ENCODE results near the gene LEF1. TPM values are rescaled to one million over a fixed set of nuclear protein-coding genes. Genes with fewer than 3 reads are reported as not detected.

Gene LEF1
- total RNA-seq, 4 donors from 2014 or later: 1.5 to 2.6 (median 2.4) TPM; not detected in 1

- no peaks in the 10 kb centered on the region for H3K9me3 ChIP-seq
- H3K4me3 ChIP-seq: no peak overlapping the region
- peaks cover 27% of the 10 kb centered on the region for H3K27me3 ChIP-seq
- ATAC-seq: no peak
- no peak overlapping the region for H3K27ac ChIP-seq
- TF ChIP-seq CTCF (IDR thresholded peaks at IDR 0.05) (no peak), EP300 (IDR thresholded peaks at IDR 0.05) (no peak)
- no peaks in the 10 kb centered on the region for H3K4me1 ChIP-seq
- H3K36me3 ChIP-seq: no peaks in the 10 kb centered on the region
- WGBS, 2 donors (ENCODE audit: low coverage in 1 of 2): 68 to 84% methylated on average over 4 to 7 of the region's 7 CpGs
Observed at GRCh38 chr4:108155373-108155772, 13.4 kb downstream of the LEF1 start.

- Histone ChIP-seq H3K9me3 (no peaks in the 10 kb centered on the region), H3K27me3 (peaks cover 16% of the 10 kb centered on the region), H3K27ac (no peak overlapping the region), H3K4me3 (no peak overlapping the region), H3K4me1 (no peaks in the 10 kb centered on the region), H3K36me3 (no peaks in the 10 kb centered on the region)
- TF ChIP-seq CTCF (IDR thresholded peaks at IDR 0.05): no peak
- TF ChIP-seq EP300 (IDR thresholded peaks at IDR 0.05): no peak
- no peak for TF ChIP-seq POLR2A (IDR thresholded peaks at IDR 0.05)
- no peak for TF ChIP-seq POLR2AphosphoS5 (IDR thresholded peaks at IDR 0.05)
- no peak for ATAC-seq
- 78 to 92% methylated on average over 1 of the region's 1 CpG for WGBS, 2 donors (ENCODE audit: low coverage in 1 of 2)
Observed at GRCh38 chr4:108152980-108153379, 15.8 kb downstream of the LEF1 start.

- no peaks in the 10 kb centered on the region for H3K4me1 ChIP-seq
- ATAC-seq: no peak
- no peaks in the 10 kb centered on the region for H3K36me3 ChIP-seq
- H3K27me3 ChIP-seq: peaks cover 5% of the 10 kb centered on the region
- TF ChIP-seq EP300 (IDR thresholded peaks at IDR 0.05): no peak
- TF ChIP-seq POLR2AphosphoS5 (IDR thresholded peaks at IDR 0.05): no peak
- WGBS, 2 donors (ENCODE audit: low coverage in 1 of 2): 65 to 82% methylated on average over 3 of the region's 3 CpGs
- no peaks in the 10 kb centered on the region for H3K9me3 ChIP-seq
- H3K4me3 ChIP-seq: no peak overlapping the region
- H3K27ac ChIP-seq: no peak overlapping the region
Observed at GRCh38 chr4:108149588-108150380, 18.9 kb downstream of the LEF1 start.

GRCh38 chr4:108148316-108148715 lies 20.4 kb downstream of the LEF1 start:
- H3K9me3 ChIP-seq: no peaks in the 10 kb centered on the region
- H3K27me3 ChIP-seq: peaks cover 5% of the 10 kb centered on the region
- no peak for TF ChIP-seq POLR2AphosphoS5 (IDR thresholded peaks at IDR 0.05)
- no peak for TF ChIP-seq EP300 (IDR thresholded peaks at IDR 0.05)
- TF ChIP-seq POLR2A (IDR thresholded peaks at IDR 0.05): no peak
- TF ChIP-seq CTCF (IDR thresholded peaks at IDR 0.05): no peak
- no peak for ATAC-seq
- H3K4me3 ChIP-seq: no peak overlapping the region
- no peaks in the 10 kb centered on the region for H3K36me3 ChIP-seq
- 71 to 91% methylated on average over 1 of the region's 1 CpG for WGBS, 2 donors (ENCODE audit: low coverage in 1 of 2)
- no peak overlapping the region for H3K27ac ChIP-seq
- H3K4me1 ChIP-seq: no peaks in the 10 kb centered on the region

- no peak for TF ChIP-seq EP300 (IDR thresholded peaks at IDR 0.05)
- no peak for TF ChIP-seq POLR2A (IDR thresholded peaks at IDR 0.05)
- no peak for TF ChIP-seq POLR2AphosphoS5 (IDR thresholded peaks at IDR 0.05)
- no peak for TF ChIP-seq CTCF (IDR thresholded peaks at IDR 0.05)
Observed at GRCh38 chr4:108146819-108147218, 21.9 kb downstream of the LEF1 start.

More at GRCh38 chr4:108146819-108147218, 21.9 kb downstream of the LEF1 start:
- WGBS, 2 donors (ENCODE audit: low coverage in 1 of 2): 89% methylated on average over 1 to 4 of the region's 5 CpGs
- Histone ChIP-seq H3K4me1 (no peaks in the 10 kb centered on the region), H3K36me3 (no peaks in the 10 kb centered on the region), H3K27ac (no peak overlapping the region), H3K9me3 (no peaks in the 10 kb centered on the region), H3K27me3 (no peaks in the 10 kb centered on the region), H3K4me3 (no peak overlapping the region)
- no peak for ATAC-seq
